KMS-11 (cell line): ENCODE data around the gene MCAT.

ENCODE experiments used
- H2AFZ ChIP-seq: fragments of 200-600 bp; sonication (generic); 2 replicates; pipeline ENCODE4 v1.6.1; 2016; ENCODE audit warnings: antibody characterized with exemption, mixed run types, low read depth
- H3K27ac ChIP-seq: fragments of 200-600 bp; sonication (generic); 2 replicates; pipeline ENCODE4 v1.6.1; 2016; ENCODE audit warnings: mild to moderate bottlenecking, mixed run types
- H3K27me3 ChIP-seq: fragments of 200-600 bp; sonication (generic); 2 replicates; pipeline ENCODE4 v1.6.1; 2017; ENCODE audit warnings: mild to moderate bottlenecking, low read depth, mixed run types, moderate library complexity; ENCODE audit not compliant: insufficient read depth
- H3K36me3 ChIP-seq: fragments of 200-600 bp; sonication (generic); 2 replicates; pipeline ENCODE4 v1.6.1; 2017; ENCODE audit warnings: mild to moderate bottlenecking, mixed run types; ENCODE audit not compliant: insufficient read depth
- H3K4me1 ChIP-seq: fragments of 200-600 bp; sonication (generic); 2 replicates; pipeline ENCODE4 v1.6.1; 2016; ENCODE audit warnings: mild to moderate bottlenecking, low read depth, mixed run types; ENCODE audit not compliant: poor library complexity, severe bottlenecking
- H3K4me2 ChIP-seq: fragments of 200-600 bp; sonication (generic); 2 replicates; pipeline ENCODE4 v1.7.0; 2016; ENCODE audit warnings: mild to moderate bottlenecking, mixed run types
- H3K4me3 ChIP-seq: fragments of 200-600 bp; sonication (generic); IDR thresholded peaks from 2 replicates; pipeline ENCODE4 v1.6.1; 2017; ENCODE audit warnings: low read depth, low read length, mixed read lengths; ENCODE audit not compliant: insufficient read depth
- H3K79me2 ChIP-seq: fragments of 200-600 bp; sonication (generic); 2 replicates; pipeline ENCODE4 v1.6.1; 2016; ENCODE audit warnings: low read depth, mixed run types; ENCODE audit not compliant: insufficient read depth
- H3K9ac ChIP-seq: fragments of 200-600 bp; sonication (generic); 2 replicates; pipeline ENCODE4 v1.6.1; 2016; ENCODE audit warnings: mild to moderate bottlenecking, mixed run types
- H4K20me1 ChIP-seq: fragments of 200-600 bp; sonication (generic); 2 replicates; pipeline ENCODE4 v1.6.1; 2016; ENCODE audit warnings: mild to moderate bottlenecking, mixed run types; ENCODE audit not compliant: insufficient read depth
- TF ChIP-seq, protein P1 (sequence below): fragments of 200-600 bp; sonication (generic); conservative IDR thresholded peaks from 2 replicates; pipeline ENCODE4 v1.6.1; 2017; ENCODE audit warnings: low read depth, mild to moderate bottlenecking, antibody characterized with exemption, low read length, moderate library complexity, mixed read lengths

Gene MCAT

GRCh38 chr22:43144949-43145348, 1.8 kb upstream of the MCAT start:
- no peak overlapping the region for H3K4me3 ChIP-seq
- H3K79me2 ChIP-seq, result peaks cover 15% of the 10 kb centered on the region
- H3K4me2 ChIP-seq, result no peak overlapping the region
- no peak overlapping the region for H2AFZ ChIP-seq
- no peaks in the 10 kb centered on the region for H3K36me3 ChIP-seq
- peaks cover 32% of the 10 kb centered on the region for H3K4me1 ChIP-seq
- H4K20me1 ChIP-seq, result no peaks in the 10 kb centered on the region
- no peak overlapping the region for H3K9ac ChIP-seq
- H3K27ac ChIP-seq, result no peak overlapping the region
- no peaks in the 10 kb centered on the region for H3K27me3 ChIP-seq
- TF ChIP-seq, protein P1, sequence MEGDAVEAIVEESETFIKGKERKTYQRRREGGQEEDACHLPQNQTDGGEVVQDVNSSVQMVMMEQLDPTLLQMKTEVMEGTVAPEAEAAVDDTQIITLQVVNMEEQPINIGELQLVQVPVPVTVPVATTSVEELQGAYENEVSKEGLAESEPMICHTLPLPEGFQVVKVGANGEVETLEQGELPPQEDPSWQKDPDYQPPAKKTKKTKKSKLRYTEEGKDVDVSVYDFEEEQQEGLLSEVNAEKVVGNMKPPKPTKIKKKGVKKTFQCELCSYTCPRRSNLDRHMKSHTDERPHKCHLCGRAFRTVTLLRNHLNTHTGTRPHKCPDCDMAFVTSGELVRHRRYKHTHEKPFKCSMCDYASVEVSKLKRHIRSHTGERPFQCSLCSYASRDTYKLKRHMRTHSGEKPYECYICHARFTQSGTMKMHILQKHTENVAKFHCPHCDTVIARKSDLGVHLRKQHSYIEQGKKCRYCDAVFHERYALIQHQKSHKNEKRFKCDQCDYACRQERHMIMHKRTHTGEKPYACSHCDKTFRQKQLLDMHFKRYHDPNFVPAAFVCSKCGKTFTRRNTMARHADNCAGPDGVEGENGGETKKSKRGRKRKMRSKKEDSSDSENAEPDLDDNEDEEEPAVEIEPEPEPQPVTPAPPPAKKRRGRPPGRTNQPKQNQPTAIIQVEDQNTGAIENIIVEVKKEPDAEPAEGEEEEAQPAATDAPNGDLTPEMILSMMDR, result no peak

- H3K36me3 ChIP-seq, result no peaks in the 10 kb centered on the region
- H3K79me2 ChIP-seq, result peaks cover 8% of the 10 kb centered on the region
- no peaks in the 10 kb centered on the region for H3K27me3 ChIP-seq
- no peak overlapping the region for H2AFZ ChIP-seq
- peaks cover 3% of the 10 kb centered on the region for H3K4me1 ChIP-seq
- no peak overlapping the region for H3K4me3 ChIP-seq
- no peak overlapping the region for H3K4me2 ChIP-seq
- H3K27ac ChIP-seq, result no peak overlapping the region
- TF ChIP-seq, protein P1, result no peak
- H3K9ac ChIP-seq, result no peak overlapping the region
- H4K20me1 ChIP-seq, result no peaks in the 10 kb centered on the region
Measured at GRCh38 chr22:43136801-43137200, 6.4 kb downstream of the MCAT start.

DNA sequence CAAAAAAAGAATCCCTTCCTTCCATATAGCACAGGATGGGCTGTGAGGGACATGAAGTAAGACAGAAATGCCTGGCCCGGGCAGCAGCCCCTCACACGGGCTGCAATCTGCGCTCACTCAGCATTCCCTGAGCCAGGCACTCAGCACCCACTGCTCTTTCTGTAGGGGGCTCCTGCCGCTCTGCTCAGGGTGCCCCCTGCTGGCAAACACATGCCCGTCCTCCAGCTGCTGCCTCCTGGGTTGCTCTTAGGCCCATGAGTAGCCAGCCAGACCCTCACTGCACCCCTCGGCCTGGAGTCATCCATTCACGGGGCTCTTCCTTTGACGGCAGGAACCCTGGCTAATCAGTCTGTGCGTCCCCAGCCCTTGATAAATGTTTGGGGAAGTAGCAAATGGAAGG, 6.9 kb downstream of the MCAT start:
- H3K27ac ChIP-seq, result no peak overlapping the region
- H3K4me2 ChIP-seq, result no peak overlapping the region
- H2AFZ ChIP-seq, result no peak overlapping the region
- no peaks in the 10 kb centered on the region for H4K20me1 ChIP-seq
- no peaks in the 10 kb centered on the region for H3K36me3 ChIP-seq
- no peaks in the 10 kb centered on the region for H3K27me3 ChIP-seq
- TF ChIP-seq, protein P1, result peak; percentile 59
- no peak overlapping the region for H3K9ac ChIP-seq
- H3K79me2 ChIP-seq, result peaks cover 3% of the 10 kb centered on the region; the same call in 1 of the 2 replicates
- H3K4me3 ChIP-seq, result no peak overlapping the region
- H3K4me1 ChIP-seq, result no peaks in the 10 kb centered on the region

DNA sequence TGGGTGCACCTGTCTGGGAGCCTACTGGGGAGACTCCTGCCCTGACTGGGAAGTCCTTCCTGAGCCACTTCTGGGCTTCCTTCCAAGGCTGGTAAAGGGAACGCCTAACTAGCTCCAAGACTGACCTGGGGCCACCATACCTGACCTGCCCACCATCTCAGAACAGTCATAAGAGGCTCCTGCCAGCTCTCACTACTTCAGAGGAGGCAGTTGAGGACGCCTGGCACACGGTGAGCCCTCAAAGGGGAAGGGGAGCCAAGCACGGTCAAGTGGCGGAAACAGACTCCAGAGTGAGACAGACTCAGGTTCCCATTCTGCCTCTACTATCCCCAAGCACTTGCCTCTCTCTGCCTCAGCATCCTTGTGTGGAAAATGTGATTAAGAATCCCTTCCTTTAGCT, 7.6 kb downstream of the MCAT start:
- Histone ChIP-seq H3K27ac (no peak overlapping the region), H3K36me3 (no peaks in the 10 kb centered on the region), H3K4me3 (no peak overlapping the region), H3K9ac (no peak overlapping the region), H3K27me3 (no peaks in the 10 kb centered on the region), H2AFZ (no peak overlapping the region), H3K79me2 (no peaks in the 10 kb centered on the region), H4K20me1 (no peaks in the 10 kb centered on the region), H3K4me1 (peaks cover 2% of the 10 kb centered on the region), H3K4me2 (no peak overlapping the region)
- TF ChIP-seq, protein P1, result no peak
